CD4-positive, alpha-beta T cell treated with Interleukin-15 for 4 hours (primary cell): Measurements from ENCODE around the gene CEL.
"Not testable (repeated sequence)": the region's sequence is repeated elsewhere in the genome, so short reads cannot be mapped to it uniquely, and the experiment has no call there.

Experiments used
- DNase-seq: peaks from one replicate; pipeline ENCODE4 v3.0.0-alpha.2; 2020; ENCODE audit warnings: low spot score

The CEL gene

GRCh38 chr9:133064241-133065069 is 2.7 kb downstream of the CEL start:
- DNase-seq = no peak

- no peak for DNase-seq
Measured at GRCh38 chr9:133065070-133065388, 3.2 kb downstream of the CEL start.

GRCh38 chr9:133066181-133066983 is 4.6 kb downstream of the CEL start:
- DNase-seq = no peak

GRCh38 chr9:133067006-133067405 is 5.2 kb downstream of the CEL start:
- DNase-seq = no peak

- no peak for DNase-seq
Measured at GRCh38 chr9:133067813-133068212, 6.0 kb downstream of the CEL start.

GRCh38 chr9:133068431-133068830 is 6.7 kb downstream of the CEL start:
- not testable (repeated sequence) for DNase-seq

- DNase-seq = not testable (repeated sequence)
Measured at GRCh38 chr9:133070500-133070961, 8.8 kb downstream of the CEL start.

GRCh38 chr9:133070985-133071384 is 9.2 kb downstream of the CEL start:
- DNase-seq = not testable (repeated sequence)

- no peak for DNase-seq
Measured at GRCh38 chr9:133071484-133072150, 9.8 kb downstream of the CEL start.

- DNase-seq = not testable (repeated sequence)
Measured at GRCh38 chr9:133072210-133072609, 10.4 kb downstream of the CEL start.

- DNase-seq = no peak
Measured at GRCh38 chr9:133073086-133074014, 11.6 kb downstream of the CEL start.

GRCh38 chr9:133074111-133074651 is 12.4 kb downstream of the CEL start:
- no peak for DNase-seq

- no peak for DNase-seq
Measured at GRCh38 chr9:133075925-133076630, 14.3 kb downstream of the CEL start.

GRCh38 chr9:133076691-133077090 is 14.9 kb downstream of the CEL start:
- no peak for DNase-seq

GRCh38 chr9:133078486-133078885 is 16.7 kb downstream of the CEL start:
- DNase-seq = no peak

- no peak for DNase-seq
Measured at GRCh38 chr9:133080161-133080560, 18.4 kb downstream of the CEL start.

- not testable (repeated sequence) for DNase-seq
Measured at GRCh38 chr9:133080786-133081779, 19.3 kb downstream of the CEL start.

GRCh38 chr9:133081957-133082644 is 20.3 kb downstream of the CEL start:
- DNase-seq = not testable (repeated sequence)

- not testable (repeated sequence) for DNase-seq
Measured at GRCh38 chr9:133083688-133084087, 21.9 kb downstream of the CEL start.
